GM21576 (cell line): ENCODE results near the gene HDHD3.

Source experiments
- ATAC-seq: cut with Tn5 transposase; IDR thresholded peaks from one replicate; pipeline ENCODE4 v1.9.1; 2021; ENCODE audit warnings: mild to moderate bottlenecking, moderate library complexity; ENCODE audit not compliant: unreplicated experiment

The HDHD3 gene

GRCh38 chr9:113340011-113340699, 36.6 kb downstream of the HDHD3 start, which contains the start of gene WDR31:
WDR31 (minus strand) TSS chr9:113340275; CDS start chr9:113332022, 8,253 bp downstream.
- ATAC-seq = peak; percentile 97

- ATAC-seq = no peak
Observed at GRCh38 chr9:113337714-113338113, 39.1 kb downstream of the HDHD3 start.

GRCh38 chr9:113331780-113332179, 45.0 kb downstream of the HDHD3 start:
- ATAC-seq = no peak

GRCh38 chr9:113328045-113328782, 48.6 kb downstream of the HDHD3 start:
- ATAC-seq = no peak

GRCh38 chr9:113326230-113326629, 50.6 kb downstream of the HDHD3 start:
- ATAC-seq = no peak
